AG04450 (cell line): ENCODE results near the gene TLX1. TPM values are rescaled to one million over a fixed set of nuclear protein-coding genes. Genes with fewer than 3 reads are reported as not detected.

Experiments
- CTCF ChIA-PET: fragments of 300-600, 350-600 bp; formaldehyde crosslinking; extraction: SDS; loops from one replicate; lab custom pipeline; 2022; ENCODE audit warnings: antibody characterized with exemption, inconsistent platforms; lab: Charles Lee
- POLR2A ChIA-PET: fragments of 350-600 bp; formaldehyde crosslinking; extraction: SDS; loops from one replicate; lab custom pipeline; 2021; ENCODE audit warnings: antibody characterized with exemption, inconsistent platforms; lab: Yijun Ruan, JAX
- DNase-seq: peaks from one replicate; pipeline ENCODE4 v3.0.0-alpha.2; 2011; ENCODE audit warnings: low read depth, low spot score
- H3K27ac ChIP-seq: one replicate; pipeline ENCODE4 v1.5.1; 2012; ENCODE audit warnings: low read depth, low read length, control low read depth
- H3K27me3 ChIP-seq: one replicate; pipeline ENCODE4 v1.6.0; 2012; ENCODE audit warnings: low read length; ENCODE audit not compliant: control insufficient read depth, insufficient read depth
- H3K4me3 ChIP-seq: 2 replicates; pipeline ENCODE4 v1.5.1; 2011; ENCODE audit warnings: mild to moderate bottlenecking, low read depth, low read length, control low read depth
- H3K9me3 ChIP-seq: 2 replicates; pipeline ENCODE4 v1.5.1; 2012; ENCODE audit warnings: low read length; ENCODE audit not compliant: control insufficient read depth, insufficient read depth
- polyA minus RNA-seq: library from RNA; depleted of rRNA, polyadenylated mRNA; stranded (reverse); fragments of >200 nt; gene quantifications from 2 replicates; pipeline ENCODE4 v1.2.3, GENCODE V29; 2011; rRNA and poly(A)+ RNA removed
- polyA plus RNA-seq: library from polyadenylated mRNA; depleted of rRNA; stranded (reverse); fragments of >200 nt; gene quantifications from 2 replicates; pipeline ENCODE4 v1.2.3, GENCODE V29; 2011; rRNA removed
- TF ChIP-seq, protein P1 (sequence below): IDR thresholded peaks from 2 replicates; pipeline ENCODE4 v1.5.1; 2011; ENCODE audit warnings: low read depth, low read length, control low read depth, inconsistent platforms

The TLX1 gene
- polyA plus RNA-seq (not detected in 2 replicates), polyA minus RNA-seq (not detected in 2 replicates)

DNA sequence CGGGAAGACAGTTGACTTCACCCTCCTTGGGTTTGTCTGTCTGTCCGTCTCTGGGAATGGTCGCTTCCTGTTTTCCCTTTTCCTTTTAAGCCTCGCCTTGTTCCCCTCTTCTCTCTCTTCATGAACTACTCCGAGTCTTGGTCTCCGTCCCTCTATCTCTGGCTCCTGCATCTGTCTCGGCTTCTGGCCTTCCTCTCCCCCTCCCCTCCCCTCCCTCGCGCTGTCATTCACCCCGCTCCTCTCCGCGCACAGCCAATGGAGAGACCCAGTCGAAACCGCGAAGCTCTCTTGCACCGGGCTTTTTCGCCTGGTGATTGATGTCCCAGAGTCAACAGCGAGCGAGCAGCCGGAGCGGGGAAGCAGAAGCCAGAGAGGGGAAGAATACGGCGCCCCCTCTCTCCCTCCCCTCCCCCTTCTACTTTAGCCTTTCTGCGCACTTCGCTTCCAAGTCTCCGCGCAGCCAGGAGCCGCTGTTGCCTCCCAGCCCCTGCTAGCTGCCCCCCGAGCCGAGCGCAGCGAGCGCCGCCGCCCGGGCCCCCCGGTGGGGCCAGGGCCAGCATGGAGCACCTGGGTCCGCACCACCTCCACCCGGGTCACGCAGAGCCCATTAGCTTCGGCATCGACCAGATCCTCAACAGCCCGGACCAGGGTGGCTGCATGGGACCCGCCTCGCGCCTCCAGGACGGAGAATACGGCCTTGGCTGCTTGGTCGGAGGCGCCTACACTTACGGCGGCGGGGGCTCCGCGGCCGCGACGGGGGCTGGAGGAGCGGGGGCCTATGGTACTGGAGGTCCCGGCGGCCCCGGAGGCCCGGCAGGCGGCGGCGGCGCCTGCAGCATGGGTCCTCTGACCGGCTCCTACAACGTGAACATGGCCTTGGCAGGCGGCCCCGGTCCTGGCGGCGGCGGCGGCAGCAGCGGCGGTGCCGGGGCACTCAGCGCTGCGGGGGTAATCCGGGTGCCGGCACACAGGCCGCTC is at the start of gene TLX1:
Gene TLX1, plus strand, starts transcription at position 317 of the 978 bp plus-strand sequence. Its CDS starts 242 bp downstream, at position 559.
- ChIA-PET CTCF (interaction anchor here (0.5 to 0.6 kb wide), 2 partner anchors 11 to 439 kb away, joined by 3 to 8 read pairs; no protein-coding TSS in a partner anchor), POLR2A (no interaction called here)
- no peaks in the 10 kb centered on the region; the same call in 1 of the 2 replicates for H3K9me3 ChIP-seq
- no peak for DNase-seq
- peaks cover 93% of the 10 kb centered on the region for H3K27me3 ChIP-seq
- no peak within 1 kb of the TSS for H3K27ac ChIP-seq
- no peak within 1 kb of the TSS for H3K4me3 ChIP-seq
- TF ChIP-seq, protein P1, sequence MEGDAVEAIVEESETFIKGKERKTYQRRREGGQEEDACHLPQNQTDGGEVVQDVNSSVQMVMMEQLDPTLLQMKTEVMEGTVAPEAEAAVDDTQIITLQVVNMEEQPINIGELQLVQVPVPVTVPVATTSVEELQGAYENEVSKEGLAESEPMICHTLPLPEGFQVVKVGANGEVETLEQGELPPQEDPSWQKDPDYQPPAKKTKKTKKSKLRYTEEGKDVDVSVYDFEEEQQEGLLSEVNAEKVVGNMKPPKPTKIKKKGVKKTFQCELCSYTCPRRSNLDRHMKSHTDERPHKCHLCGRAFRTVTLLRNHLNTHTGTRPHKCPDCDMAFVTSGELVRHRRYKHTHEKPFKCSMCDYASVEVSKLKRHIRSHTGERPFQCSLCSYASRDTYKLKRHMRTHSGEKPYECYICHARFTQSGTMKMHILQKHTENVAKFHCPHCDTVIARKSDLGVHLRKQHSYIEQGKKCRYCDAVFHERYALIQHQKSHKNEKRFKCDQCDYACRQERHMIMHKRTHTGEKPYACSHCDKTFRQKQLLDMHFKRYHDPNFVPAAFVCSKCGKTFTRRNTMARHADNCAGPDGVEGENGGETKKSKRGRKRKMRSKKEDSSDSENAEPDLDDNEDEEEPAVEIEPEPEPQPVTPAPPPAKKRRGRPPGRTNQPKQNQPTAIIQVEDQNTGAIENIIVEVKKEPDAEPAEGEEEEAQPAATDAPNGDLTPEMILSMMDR, result no peak

DNA sequence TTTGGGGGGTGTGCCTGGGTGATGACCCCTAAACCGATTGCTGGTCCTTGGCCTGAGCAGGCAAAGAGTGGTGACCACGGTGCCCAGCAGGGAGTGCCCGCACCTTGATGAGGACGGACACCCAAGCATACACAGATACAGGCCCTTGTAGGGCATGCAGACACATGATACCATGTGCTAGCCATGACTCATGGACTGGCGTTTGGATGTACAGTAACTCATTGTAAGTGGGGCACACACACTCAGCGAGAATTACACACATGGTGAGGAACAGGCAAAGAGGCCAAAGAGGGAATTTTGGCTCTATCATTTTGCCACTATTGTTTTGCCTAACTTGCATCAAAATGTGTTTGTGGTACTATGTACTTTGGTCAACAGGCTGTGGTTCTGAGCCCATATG is 45.3 kb upstream of the TLX1 start:
- no peak overlapping the region for H3K4me3 ChIP-seq
- TF ChIP-seq, protein P1, result no peak
- POLR2A ChIA-PET, result no interaction called here
- H3K9me3 ChIP-seq, result no peaks in the 10 kb centered on the region
- DNase-seq, result no peak
- H3K27me3 ChIP-seq, result peaks cover 57% of the 10 kb centered on the region
- H3K27ac ChIP-seq, result no peak overlapping the region
- CTCF ChIA-PET, result interaction anchor here (1.0 to 4.0 kb wide), 2 partner anchors 10 to 57 kb away, joined by 3 to 23 read pairs; no protein-coding TSS in a partner anchor

DNA sequence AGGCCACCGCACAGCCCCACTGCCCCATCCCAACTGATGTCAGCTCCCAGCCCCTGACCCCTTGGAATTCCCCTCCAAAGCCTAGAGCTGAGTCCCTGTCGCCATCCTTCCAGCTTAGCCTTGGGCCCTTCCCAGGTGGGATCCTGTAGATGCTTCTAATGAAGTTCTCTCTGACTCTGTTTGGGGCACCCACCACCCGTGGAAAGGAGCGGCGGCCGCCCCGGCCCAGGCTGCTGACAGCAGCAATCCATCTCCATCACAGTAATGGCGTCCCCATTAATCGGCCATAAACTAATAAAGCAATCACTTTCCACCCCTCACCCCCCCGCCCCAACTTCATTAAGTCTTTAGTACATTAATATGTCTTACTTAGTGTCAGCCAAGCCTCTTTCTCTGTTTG is 43.7 kb upstream of the TLX1 start:
- ChIA-PET CTCF (no interaction called here), POLR2A (no interaction called here)
- TF ChIP-seq, protein P1, result no peak
- peaks cover 67% of the 10 kb centered on the region for H3K27me3 ChIP-seq
- no peaks in the 10 kb centered on the region for H3K9me3 ChIP-seq
- no peak overlapping the region for H3K4me3 ChIP-seq
- no peak overlapping the region for H3K27ac ChIP-seq
- no peak for DNase-seq

DNA sequence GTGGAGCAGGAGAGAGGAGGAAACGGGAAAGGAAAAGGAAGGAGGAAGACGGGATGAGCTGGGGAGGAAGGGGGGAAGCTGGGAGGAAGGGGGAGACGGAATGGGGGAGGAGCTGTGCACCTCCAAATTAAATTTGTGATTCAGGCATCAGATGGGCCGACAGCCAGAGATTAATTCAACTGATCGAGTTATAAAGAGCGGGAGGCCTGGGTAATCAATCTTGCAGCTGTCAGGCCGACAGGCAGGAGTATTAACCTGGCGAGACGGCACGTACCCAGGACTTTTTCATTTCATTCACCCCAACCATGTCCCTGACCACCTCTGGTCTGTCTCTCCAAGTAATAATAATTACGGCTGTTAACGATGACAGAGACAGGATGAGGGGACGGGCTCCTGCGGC is 43.1 kb upstream of the TLX1 start:
- CTCF ChIA-PET, result no interaction called here
- H3K4me3 ChIP-seq, result no peak overlapping the region
- DNase-seq, result no peak
- TF ChIP-seq, protein P1, result no peak
- POLR2A ChIA-PET, result no interaction called here
- no peaks in the 10 kb centered on the region; the same call in 1 of the 2 replicates for H3K9me3 ChIP-seq
- no peak overlapping the region for H3K27ac ChIP-seq
- H3K27me3 ChIP-seq, result peaks cover 66% of the 10 kb centered on the region
